MM.1S (cell line): ENCODE results near the gene EOMES.

Experiments
- CTCF ChIP-seq: fragments of 300-600 bp; sonication (generic); IDR thresholded peaks from 2 replicates; pipeline ENCODE4 v1.5.1; 2016; ENCODE audit warnings: antibody characterized with exemption, low read length, mixed read lengths
- EZH2 ChIP-seq: fragments of 300-600 bp; sonication (generic); optimal IDR thresholded peaks from 2 replicates; pipeline ENCODE3; 2017; ENCODE audit warnings: low read depth, mild to moderate bottlenecking, antibody characterized with exemption, low read length, mixed read lengths

- TF ChIP-seq CTCF (no peak), EZH2 (no peak)
Observed at GRCh38 chr3:27673701-27674100, 48.4 kb downstream of the EOMES start.
